Brain microvascular endothelial cell (primary cell): ENCODE measurements around the gene CEP95.
"Not testable (repeated sequence)": the region's sequence is repeated elsewhere in the genome, so short reads cannot be mapped to it uniquely, and the experiment has no call there.

Source experiments
- DNase-seq: peaks from one replicate; pipeline ENCODE4 v3.0.0-alpha.2; 2020
- H3K27ac ChIP-seq: fragments of 250-450 bp; sonication (Bioruptor Pico); 2 replicates; pipeline ENCODE4 v1.5.1; 2020; ENCODE audit warnings: mild to moderate bottlenecking, moderate library complexity
- H3K27me3 ChIP-seq: fragments of 250-450 bp; sonication (Bioruptor Pico); replicated peaks from 2 replicates; pipeline ENCODE4 v1.5.1; 2020; ENCODE audit warnings: mild to moderate bottlenecking
- H3K36me3 ChIP-seq: fragments of 250-450 bp; sonication (Bioruptor Pico); replicated peaks from 2 replicates; pipeline ENCODE4 v1.5.1; 2020; ENCODE audit warnings: mild to moderate bottlenecking
- H3K4me3 ChIP-seq: 2 replicates; pipeline ENCODE4 v1.5.1; 2011; ENCODE audit warnings: low read depth, mild to moderate bottlenecking, control low read depth, low read length, moderate library complexity
- in situ Hi-C: cut with HindIII; loops from 2 replicates; pipeline ENCODE4 v1.10.0; 2017; ENCODE audit warnings: low sequenced_read_pairs, low pct_ligation_motif_present
- TF ChIP-seq, protein P1 (sequence below): IDR thresholded peaks from 2 replicates; pipeline ENCODE4 v1.5.1; 2011; ENCODE audit warnings: low read depth, mild to moderate bottlenecking, moderate library complexity, low read length, control low read depth, inconsistent platforms; ENCODE audit errors: missing control alignments

The CEP95 gene

GRCh38 chr17:64491034-64491860 lies 15.5 kb upstream of the CEP95 start:
- in situ Hi-C loops, result loop anchor here (10.0 kb wide), 2 partner anchors 66 to 186 kb away; no protein-coding TSS in a partner anchor
- H3K27ac ChIP-seq, result no peak overlapping the region
- peak; percentile 52 for DNase-seq
- TF ChIP-seq, protein P1, sequence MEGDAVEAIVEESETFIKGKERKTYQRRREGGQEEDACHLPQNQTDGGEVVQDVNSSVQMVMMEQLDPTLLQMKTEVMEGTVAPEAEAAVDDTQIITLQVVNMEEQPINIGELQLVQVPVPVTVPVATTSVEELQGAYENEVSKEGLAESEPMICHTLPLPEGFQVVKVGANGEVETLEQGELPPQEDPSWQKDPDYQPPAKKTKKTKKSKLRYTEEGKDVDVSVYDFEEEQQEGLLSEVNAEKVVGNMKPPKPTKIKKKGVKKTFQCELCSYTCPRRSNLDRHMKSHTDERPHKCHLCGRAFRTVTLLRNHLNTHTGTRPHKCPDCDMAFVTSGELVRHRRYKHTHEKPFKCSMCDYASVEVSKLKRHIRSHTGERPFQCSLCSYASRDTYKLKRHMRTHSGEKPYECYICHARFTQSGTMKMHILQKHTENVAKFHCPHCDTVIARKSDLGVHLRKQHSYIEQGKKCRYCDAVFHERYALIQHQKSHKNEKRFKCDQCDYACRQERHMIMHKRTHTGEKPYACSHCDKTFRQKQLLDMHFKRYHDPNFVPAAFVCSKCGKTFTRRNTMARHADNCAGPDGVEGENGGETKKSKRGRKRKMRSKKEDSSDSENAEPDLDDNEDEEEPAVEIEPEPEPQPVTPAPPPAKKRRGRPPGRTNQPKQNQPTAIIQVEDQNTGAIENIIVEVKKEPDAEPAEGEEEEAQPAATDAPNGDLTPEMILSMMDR, result peak; percentile 86
- no peak overlapping the region for H3K4me3 ChIP-seq
- no peaks in the 10 kb centered on the region for H3K27me3 ChIP-seq
- H3K36me3 ChIP-seq, result peaks cover 9% of the 10 kb centered on the region

- Histone ChIP-seq H3K4me3 (no peak overlapping the region), H3K27ac (no peak overlapping the region), H3K27me3 (no peaks in the 10 kb centered on the region), H3K36me3 (peaks cover 9% of the 10 kb centered on the region)
- in situ Hi-C loops, result loop anchor here (10.0 kb wide), 2 partner anchors 67 to 187 kb away; no protein-coding TSS in a partner anchor
- no peak for DNase-seq
- TF ChIP-seq, protein P1, result no peak
Measured at GRCh38 chr17:64491994-64492393, 14.8 kb upstream of the CEP95 start.

- Histone ChIP-seq H3K27ac (no peak overlapping the region), H3K36me3 (peaks cover 9% of the 10 kb centered on the region), H3K27me3 (no peaks in the 10 kb centered on the region), H3K4me3 (no peak overlapping the region)
- no peak for DNase-seq
- in situ Hi-C loops, result loop anchor here (10.0 kb wide), 2 partner anchors 68 to 188 kb away; no protein-coding TSS in a partner anchor
- TF ChIP-seq, protein P1, result peak; percentile 64
Measured at GRCh38 chr17:64492481-64493109, 14.2 kb upstream of the CEP95 start.

GRCh38 chr17:64494121-64494520 lies 12.7 kb upstream of the CEP95 start:
- no peak overlapping the region for H3K27ac ChIP-seq
- DNase-seq, result no peak
- no peaks in the 10 kb centered on the region for H3K27me3 ChIP-seq
- TF ChIP-seq, protein P1, result no peak
- H3K4me3 ChIP-seq, result no peak overlapping the region
- in situ Hi-C loops, result loop anchor here (10.0 kb wide), 2 partner anchors 69 to 189 kb away; no protein-coding TSS in a partner anchor
- peaks cover 24% of the 10 kb centered on the region for H3K36me3 ChIP-seq

DNA sequence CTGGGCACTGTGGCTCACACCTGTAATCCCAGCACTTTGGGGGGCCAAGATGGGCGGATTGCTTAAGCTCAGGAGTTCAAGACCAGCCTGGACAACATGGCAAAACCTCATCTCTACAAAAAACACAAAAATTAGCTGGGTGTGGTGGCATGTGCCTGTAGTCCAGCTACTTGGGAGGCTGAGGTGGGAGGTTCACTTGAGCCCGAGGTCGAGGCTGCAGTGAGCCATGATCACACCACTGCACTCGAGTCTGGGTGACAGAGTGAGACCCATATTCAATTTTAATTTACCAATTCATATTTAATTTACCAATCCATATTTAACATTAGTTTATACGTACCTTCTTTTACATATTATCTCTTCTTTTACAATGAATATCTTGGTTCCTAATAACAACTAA lies 11.5 kb upstream of the CEP95 start:
- in situ Hi-C loops, result loop anchor here (10.0 kb wide), 2 partner anchors 70 to 190 kb away; no protein-coding TSS in a partner anchor
- DNase-seq, H3K27me3 ChIP-seq, H3K27ac ChIP-seq, H3K4me3 ChIP-seq: not testable (repeated sequence)
- peaks cover 32% of the 10 kb centered on the region for H3K36me3 ChIP-seq

- peak overlapping the region; percentile 67 for H3K27ac ChIP-seq
- peak overlapping the region; percentile 83 for H3K4me3 ChIP-seq
- no peak for DNase-seq
- H3K36me3 ChIP-seq, result peaks cover 39% of the 10 kb centered on the region
- in situ Hi-C loops, result loop anchor here (10.0 kb wide), 2 partner anchors 72 to 192 kb away; no protein-coding TSS in a partner anchor
- TF ChIP-seq, protein P1, result no peak
- no peaks in the 10 kb centered on the region for H3K27me3 ChIP-seq
Measured at GRCh38 chr17:64496348-64496785, 10.4 kb upstream of the CEP95 start.
